ENCODE data around the gene DHRS12. TPM values are rescaled to one million over a fixed set of nuclear protein-coding genes. Genes with fewer than 3 reads are reported as not detected.

DHRS12 gene
- total RNA-seq, 1 experiment from 2014 or later, result 2.6 TPM

GRCh38 chr13:51765142-51765515 lies 38.8 kb downstream of the DHRS12 start:
- H3K27ac ChIP-seq (ENCODE audit: low read length), result no peak overlapping the region
- DNase-seq (no peak), ATAC-seq (no peak)
- no peaks in the 10 kb centered on the region for H3K36me3 ChIP-seq (ENCODE audit: low read depth, low read length)
- intact Hi-C loops (cut with micrococcal nuclease), result no loop called here
- ChIA-PET CTCF (no interaction called here), POLR2A (ENCODE audit: unreplicated experiment) (no interaction called here)
- H3K4me3 ChIP-seq (ENCODE audit: low read length), result no peak overlapping the region
- no peak overlapping the region for H3K9ac ChIP-seq (ENCODE audit: low read length)
- no TSS peak for BruUV-seq (replicated peaks)
- H4K20me1 ChIP-seq (ENCODE audit: low read length), result no peaks in the 10 kb centered on the region
- H3K79me2 ChIP-seq (ENCODE audit: low read length), result no peaks in the 10 kb centered on the region
- TF ChIP-seq, protein P1, sequence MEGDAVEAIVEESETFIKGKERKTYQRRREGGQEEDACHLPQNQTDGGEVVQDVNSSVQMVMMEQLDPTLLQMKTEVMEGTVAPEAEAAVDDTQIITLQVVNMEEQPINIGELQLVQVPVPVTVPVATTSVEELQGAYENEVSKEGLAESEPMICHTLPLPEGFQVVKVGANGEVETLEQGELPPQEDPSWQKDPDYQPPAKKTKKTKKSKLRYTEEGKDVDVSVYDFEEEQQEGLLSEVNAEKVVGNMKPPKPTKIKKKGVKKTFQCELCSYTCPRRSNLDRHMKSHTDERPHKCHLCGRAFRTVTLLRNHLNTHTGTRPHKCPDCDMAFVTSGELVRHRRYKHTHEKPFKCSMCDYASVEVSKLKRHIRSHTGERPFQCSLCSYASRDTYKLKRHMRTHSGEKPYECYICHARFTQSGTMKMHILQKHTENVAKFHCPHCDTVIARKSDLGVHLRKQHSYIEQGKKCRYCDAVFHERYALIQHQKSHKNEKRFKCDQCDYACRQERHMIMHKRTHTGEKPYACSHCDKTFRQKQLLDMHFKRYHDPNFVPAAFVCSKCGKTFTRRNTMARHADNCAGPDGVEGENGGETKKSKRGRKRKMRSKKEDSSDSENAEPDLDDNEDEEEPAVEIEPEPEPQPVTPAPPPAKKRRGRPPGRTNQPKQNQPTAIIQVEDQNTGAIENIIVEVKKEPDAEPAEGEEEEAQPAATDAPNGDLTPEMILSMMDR (conservative IDR thresholded peaks at IDR 0.05; ENCODE audit: low read depth, low read length), result no peak
- no peak for TF ChIP-seq EZH2phosphoT487 (IDR thresholded peaks at IDR 0.05; ENCODE audit: borderline replicate concordance, low read length)
- no peak for TF ChIP-seq EZH2 (IDR thresholded peaks at IDR 0.05; ENCODE audit: low read length, unreplicated experiment)
- H3K4me2 ChIP-seq (ENCODE audit: low read length), result no peak overlapping the region
- H3F3A ChIP-seq (ENCODE audit: low read length, unreplicated experiment), result no peaks in the 10 kb centered on the region
- no peaks in the 10 kb centered on the region for H3K9me2 ChIP-seq (replicated peaks; ENCODE audit: low read length)
- no peak overlapping the region for H2AFZ ChIP-seq (ENCODE audit: low read length)
- no peaks in the 10 kb centered on the region for H3K9me3 ChIP-seq (ENCODE audit: low read length)
- no peaks in the 10 kb centered on the region for H3K27me3 ChIP-seq (ENCODE audit: low read length)
- H3K4me1 ChIP-seq (ENCODE audit: insufficient read depth, low read length), result peaks cover 13% of the 10 kb centered on the region

- Histone ChIP-seq H3K9me3 (ENCODE audit: low read length) (no peaks in the 10 kb centered on the region), H3K4me3 (ENCODE audit: low read length) (no peak overlapping the region), H3K9ac (ENCODE audit: low read length) (no peak overlapping the region), H3F3A (ENCODE audit: low read length, unreplicated experiment) (no peaks in the 10 kb centered on the region), H3K4me1 (ENCODE audit: insufficient read depth, low read length) (peaks cover 13% of the 10 kb centered on the region), H3K27me3 (ENCODE audit: low read length) (no peaks in the 10 kb centered on the region), H4K20me1 (ENCODE audit: low read length) (no peaks in the 10 kb centered on the region), H3K9me2 (replicated peaks; ENCODE audit: low read length) (no peaks in the 10 kb centered on the region), H3K4me2 (ENCODE audit: low read length) (no peak overlapping the region), H3K79me2 (ENCODE audit: low read length) (no peaks in the 10 kb centered on the region), H3K36me3 (ENCODE audit: low read depth, low read length) (no peaks in the 10 kb centered on the region; the same call in 1 of the 2 replicates), H3K27ac (ENCODE audit: low read length) (0 out of 2 replicates have a peak overlapping the region, but pooled peaks have one; percentile 5), H2AFZ (ENCODE audit: low read length) (no peak overlapping the region)
- TF ChIP-seq, protein P1 (conservative IDR thresholded peaks at IDR 0.05; ENCODE audit: low read depth, low read length), result no peak
- no peak for TF ChIP-seq EZH2phosphoT487 (IDR thresholded peaks at IDR 0.05; ENCODE audit: borderline replicate concordance, low read length)
- TF ChIP-seq EZH2 (IDR thresholded peaks at IDR 0.05; ENCODE audit: low read length, unreplicated experiment), result no peak
- BruUV-seq (replicated peaks), result no TSS peak
- ATAC-seq, result peak; percentile 80
- intact Hi-C loops (cut with micrococcal nuclease), result no loop called here
- POLR2A ChIA-PET (ENCODE audit: unreplicated experiment), result interaction anchor here (0.6 kb wide), 2 partner anchors 15 to 34 kb away, joined by 3 to 4 read pairs; no protein-coding TSS in a partner anchor
- peak; percentile 51 for DNase-seq
- CTCF ChIA-PET, result no interaction called here
Observed at GRCh38 chr13:51764184-51765141, 39.5 kb downstream of the DHRS12 start.

DNA sequence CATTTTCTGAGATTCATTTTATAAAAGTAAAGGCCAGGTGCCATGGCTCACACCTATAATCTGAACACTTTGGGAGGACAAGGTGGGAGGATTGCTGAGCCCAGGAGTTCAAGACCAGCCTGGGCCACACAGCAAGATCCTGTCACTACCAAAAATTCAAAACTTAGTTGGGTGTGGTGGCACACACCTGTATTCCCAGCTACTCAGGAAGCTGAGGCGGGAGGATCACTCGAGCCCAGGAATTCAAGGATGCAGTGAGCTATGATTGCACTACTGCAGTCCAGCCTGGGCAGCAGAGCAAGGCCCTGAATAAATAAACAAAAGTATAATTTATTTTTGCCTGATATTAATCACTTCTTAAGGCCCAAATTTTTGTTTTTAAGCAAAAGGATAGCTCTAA lies 40.5 kb downstream of the DHRS12 start:
- ChIA-PET POLR2A (ENCODE audit: unreplicated experiment) (interaction anchor here (0.6 kb wide), 1 partner anchor 346 kb away, joined by 3 read pairs; no protein-coding TSS in a partner anchor), CTCF (no interaction called here)
- Histone ChIP-seq H2AFZ (ENCODE audit: low read length) (no peak overlapping the region), H3K27me3 (ENCODE audit: low read length) (no peaks in the 10 kb centered on the region), H3K9me3 (ENCODE audit: low read length) (no peaks in the 10 kb centered on the region), H3K4me2 (ENCODE audit: low read length) (no peak overlapping the region), H3F3A (ENCODE audit: low read length, unreplicated experiment) (no peaks in the 10 kb centered on the region), H3K79me2 (ENCODE audit: low read length) (no peaks in the 10 kb centered on the region), H3K4me1 (ENCODE audit: insufficient read depth, low read length) (peaks cover 13% of the 10 kb centered on the region), H3K9me2 (replicated peaks; ENCODE audit: low read length) (no peaks in the 10 kb centered on the region), H3K9ac (ENCODE audit: low read length) (no peak overlapping the region), H3K36me3 (ENCODE audit: low read depth, low read length) (no peaks in the 10 kb centered on the region; the same call in 1 of the 2 replicates), H4K20me1 (ENCODE audit: low read length) (no peaks in the 10 kb centered on the region), H3K27ac (ENCODE audit: low read length) (no peak overlapping the region), H3K4me3 (ENCODE audit: low read length) (no peak overlapping the region)
- TF ChIP-seq, protein P1 (conservative IDR thresholded peaks at IDR 0.05; ENCODE audit: low read depth, low read length), result no peak
- TF ChIP-seq EZH2phosphoT487 (IDR thresholded peaks at IDR 0.05; ENCODE audit: borderline replicate concordance, low read length), result no peak
- TF ChIP-seq EZH2 (IDR thresholded peaks at IDR 0.05; ENCODE audit: low read length, unreplicated experiment), result no peak
- no TSS peak for BruUV-seq (replicated peaks)
- no peak for ATAC-seq
- intact Hi-C loops (cut with micrococcal nuclease), result no loop called here
- no peak for DNase-seq
